Measurements from ENCODE around the gene ITPRIP. TPM values are rescaled to one million over a fixed set of nuclear protein-coding genes. Genes with fewer than 3 reads are reported as not detected.

The ITPRIP gene
- total and polyA plus RNA-seq, 2 of the 8 experiments (the other 6 are each of a cell fraction or from before 2014, with no cell fraction given): 15.3 to 16.9 TPM

DNA sequence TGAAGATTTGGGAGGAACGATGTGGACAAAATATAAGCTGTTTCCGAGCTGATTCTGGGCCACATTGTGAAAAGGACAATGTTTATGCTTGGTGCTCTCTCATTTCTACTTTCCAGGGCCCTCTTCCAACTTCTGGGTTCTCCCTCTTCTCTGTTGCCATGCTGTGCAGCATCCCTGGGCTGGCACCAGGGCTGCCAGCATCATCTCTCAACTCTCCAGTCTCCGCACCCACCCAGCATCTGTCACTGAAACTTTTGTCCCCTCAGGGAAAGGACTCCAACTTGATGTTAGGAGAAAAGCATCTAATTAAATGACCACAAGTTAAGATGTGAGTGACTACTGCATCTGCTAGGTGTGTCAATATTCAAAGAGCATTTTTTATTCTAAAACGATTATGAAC, 42.1 kb upstream of the ITPRIP start:
- Histone ChIP-seq H4K20me1 (replicated peaks in 1 of 2; ENCODE audit: control insufficient read depth in 1 of 2, insufficient read depth in 2 of 2, low read length in 2 of 2) (no peaks in the 10 kb centered on the region), H3K27me3 (replicated peaks in 1 of 4; ENCODE audit: control insufficient read depth in 3 of 4, extremely low read depth in 1 of 4, insufficient read depth in 3 of 4, low read length in 3 of 4) (no peaks in the 10 kb centered on the region), H3K36me3 (ENCODE audit: control insufficient read depth in 2 of 4, insufficient read depth in 4 of 4, low read length in 3 of 4) (no peaks in the 10 kb centered on the region), H3K23me2 (ENCODE audit: low read depth, low read length) (no peaks in the 10 kb centered on the region), H4K91ac (replicated peaks; ENCODE audit: insufficient read length, low read length) (no peak overlapping the region), H3K4me1 (replicated peaks in 1 of 4; ENCODE audit: control insufficient read depth in 3 of 4, insufficient read depth in 4 of 4, low read length in 3 of 4) (peaks cover 0 to 5% (median 2%) of the 10 kb centered on the region in 4 experiments; a peak in 2 of 7 replicates), H3K4ac (replicated peaks; ENCODE audit: insufficient read length, low read depth, low read length) (no peak overlapping the region), H3K14ac (ENCODE audit: insufficient read length) (no peak overlapping the region), H3K23ac (ENCODE audit: insufficient read length) (no peak overlapping the region), H3K9me3 (ENCODE audit: insufficient read depth in 2 of 2, low read depth in 1 of 2, low read length in 1 of 2) (no peaks in the 10 kb centered on the region), H2BK5ac (ENCODE audit: low read depth, low read length) (no peak overlapping the region), H2BK120ac (replicated peaks; ENCODE audit: low read depth, low read length) (no peak overlapping the region), H3K79me2 (ENCODE audit: control insufficient read depth in 1 of 2, insufficient read depth in 2 of 2, low read length in 2 of 2) (no peaks in the 10 kb centered on the region), H3K56ac (replicated peaks; ENCODE audit: insufficient read length, low read depth, low read length) (no peak overlapping the region), H2AFZ (ENCODE audit: low read length) (no peak overlapping the region), H3K27ac (ENCODE audit: low read depth, low read length) (no peak overlapping the region), H3K4me2 (ENCODE audit: insufficient read depth in 1 of 2, low read depth in 2 of 2, low read length in 2 of 2) (no peak overlapping the region), H2BK20ac (ENCODE audit: low read length) (no peak overlapping the region), H2AK5ac (ENCODE audit: low read depth, low read length) (no peak overlapping the region), H3K79me1 (ENCODE audit: low read depth, low read length) (no peaks in the 10 kb centered on the region), H4K8ac (ENCODE audit: extremely low read depth, insufficient read depth, low read length) (no peak overlapping the region), H3K4me3 (ENCODE audit: extremely low read depth in 1 of 4, insufficient read depth in 2 of 4, low read depth in 3 of 4, low read length in 4 of 4) (no peak overlapping the region), H2BK12ac (ENCODE audit: low read depth, low read length) (no peak overlapping the region), H4K5ac (ENCODE audit: insufficient read length, low read depth, low read length) (no peak overlapping the region), H3K18ac (ENCODE audit: extremely low read depth, low read length) (no peak overlapping the region), H3K9ac (replicated peaks in 1 of 4; ENCODE audit: extremely low read depth in 1 of 4, low read depth in 3 of 4, low read length in 3 of 4) (no peak overlapping the region), H2BK15ac (ENCODE audit: low read length) (no peak overlapping the region)
- ChIA-PET POLR2A (ENCODE audit: partially characterized antibody) (interaction anchor here (0.9 kb wide), 1 partner anchor 59 kb away, joined by 3 read pairs; no protein-coding TSS in a partner anchor), CTCF (ENCODE audit: partially characterized antibody) (interaction anchor here (1.2 to 3.3 kb wide), 6 partner anchors 13 to 199 kb away, joined by 3 to 13 read pairs (median 6); no protein-coding TSS in a partner anchor)
- FAIRE-seq (no peak), DNase-seq (ENCODE audit: low read depth in 1 of 2, low spot score in 2 of 2) (no peak)
- TF ChIP-seq ASH2L (IDR thresholded peaks at IDR 0.05; ENCODE audit: low read length): no peak
- TF ChIP-seq USF2 (IDR thresholded peaks at IDR 0.05; ENCODE audit: low read length): no peak
- TF ChIP-seq KDM1A (IDR thresholded peaks at IDR 0.05; ENCODE audit: borderline replicate concordance, low read length): no peak
- TF ChIP-seq CREB1 (IDR thresholded peaks at IDR 0.05): no peak
- no peak for TF ChIP-seq TAF7 (optimal IDR thresholded peaks at IDR 0.05; ENCODE audit: borderline replicate concordance, low read depth, low read length)
- TF ChIP-seq POU5F1 (IDR thresholded peaks at IDR 0.05; ENCODE audit: low read depth, low read length): no peak
- no peak for TF ChIP-seq BRCA1 (IDR thresholded peaks at IDR 0.05; ENCODE audit: low read depth, low read length)
- TF ChIP-seq CEBPB (IDR thresholded peaks at IDR 0.05; ENCODE audit: low read depth, low read length): no peak
- TF ChIP-seq YY1 (IDR thresholded peaks at IDR 0.05; ENCODE audit: low read depth, low read length): no peak
- no peak for TF ChIP-seq TCF12 (IDR thresholded peaks at IDR 0.05; ENCODE audit: low read depth, low read length)
- TF ChIP-seq SAP30 (IDR thresholded peaks at IDR 0.05; ENCODE audit: insufficient read depth, insufficient replicate concordance, low read length): no peak
- TF ChIP-seq CHD1 (IDR thresholded peaks at IDR 0.05; ENCODE audit: low read depth, low read length): no peak
- no peak for TF ChIP-seq JUND (IDR thresholded peaks at IDR 0.05; ENCODE audit: low read length)
- no peak for TF ChIP-seq FOSL1 (IDR thresholded peaks at IDR 0.05; ENCODE audit: insufficient read depth, low read depth, low read length)
- TF ChIP-seq ZNF274 (IDR thresholded peaks at IDR 0.05; ENCODE audit: borderline replicate concordance, extremely low read depth, low read length): no peak
- WGBS, 2 experiments (ENCODE audit: extremely low coverage in 1 of 2, insufficient coverage in 1 of 2, insufficient read length in 1 of 2, insufficient replicate concordance in 2 of 2, low coverage in 1 of 2, low lambda C conversion rate in 2 of 2, missing lambda C conversion rate in 1 of 2): 84% methylated on average over 4 of the region's 4 CpGs; no CpG with 5 or more reads in 1 of the 2 experiments

Data from H1 (cell line).